ENCODE data around the gene ZNF813.

ZNF813 gene

GRCh38 chr19:53521373-53522202, 54.1 kb downstream of the ZNF813 start:
- DNase-seq = no peak

- DNase-seq = no peak
These were observed 58.4 kb downstream of the ZNF813 start for GRCh38 chr19:53525922-53526321.

GRCh38 chr19:53530622-53531021, 63.1 kb downstream of the ZNF813 start:
- DNase-seq = no peak

GRCh38 chr19:53531457-53531856, 63.9 kb downstream of the ZNF813 start:
- DNase-seq = no peak

- DNase-seq = no peak
These were observed 64.8 kb downstream of the ZNF813 start for GRCh38 chr19:53532362-53532761.

- no peak for DNase-seq
These were observed 68.7 kb downstream of the ZNF813 start for GRCh38 chr19:53536225-53536548.

GRCh38 chr19:53537121-53537520, 69.6 kb downstream of the ZNF813 start:
- DNase-seq = no peak

- no peak for DNase-seq
These were observed 70.2 kb downstream of the ZNF813 start, which contains the start of gene ZNF331 for GRCh38 chr19:53537521-53538377. Gene ZNF331 (plus strand): TSS chr19:53538145. CDS start chr19:53569377, 31,232 bp downstream.

- no peak for DNase-seq
These were observed 71.0 kb downstream of the ZNF813 start for GRCh38 chr19:53538378-53539109.

- no peak for DNase-seq
These were observed 72.6 kb downstream of the ZNF813 start for GRCh38 chr19:53540091-53540490.

GRCh38 chr19:53541971-53542370, 74.4 kb downstream of the ZNF813 start:
- no peak for DNase-seq

GRCh38 chr19:53545271-53546065, 77.9 kb downstream of the ZNF813 start:
- DNase-seq = no peak
